Stimulated activated CD8-positive, alpha-beta memory T cell treated with anti-CD3 and anti-CD28 coated beads, Interleukin-15, amount 100 ng/mL, for 1 hour (primary cell): ENCODE results near the gene IRX2.

Experiments used
- DNase-seq: peaks from one replicate; pipeline ENCODE4 v3.0.0-alpha.2; 2020; ENCODE audit warnings: low read depth

IRX2 gene

GRCh38 chr5:2751592-2752021 is at the start of gene IRX2:
Gene IRX2 (minus strand): TSS chr5:2751677. CDS start chr5:2751413, 264 bp downstream.
- DNase-seq, result no peak

DNA sequence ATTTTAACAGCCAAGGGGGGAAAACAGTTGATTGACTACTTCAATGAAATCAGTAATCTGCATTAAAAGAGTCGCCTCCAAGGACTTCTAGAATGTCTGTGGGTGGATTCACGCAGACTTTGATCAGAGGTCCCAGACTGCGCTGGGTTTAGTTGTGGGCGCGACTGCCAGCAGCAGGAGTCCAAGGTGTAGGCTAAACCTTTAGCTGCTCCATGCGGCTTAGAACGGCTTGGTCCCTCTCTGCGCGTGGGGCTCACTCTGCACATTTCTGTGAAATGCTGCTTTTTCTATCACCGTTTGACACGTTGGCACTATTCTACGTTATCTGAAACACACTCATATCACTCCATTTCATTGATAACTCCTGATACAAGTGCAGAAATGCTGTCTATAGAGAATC is 48.6 kb upstream of the IRX2 start:
- no peak for DNase-seq

DNA sequence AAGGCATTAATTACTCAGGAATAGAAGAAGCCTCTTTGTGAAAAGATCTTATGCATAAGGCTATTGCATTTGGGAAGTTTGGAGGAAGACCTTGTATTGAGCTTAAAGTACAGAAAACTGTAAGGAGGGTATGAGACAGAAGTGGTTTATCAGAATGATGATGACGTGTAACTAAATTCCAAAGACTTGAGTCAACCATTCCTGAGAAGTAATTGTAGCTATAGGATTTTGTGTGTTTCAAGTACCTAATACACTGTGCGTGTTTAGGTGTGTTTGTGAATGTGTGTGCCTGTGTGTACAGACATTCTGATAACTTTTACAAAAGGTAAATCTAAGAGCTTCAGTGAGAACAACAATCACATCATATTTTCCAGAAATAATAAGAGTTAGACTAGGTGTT is 46.5 kb upstream of the IRX2 start:
- no peak for DNase-seq

GRCh38 chr5:2797160-2797559 is 45.7 kb upstream of the IRX2 start:
- DNase-seq, result no peak

GRCh38 chr5:2783223-2783622 is 31.7 kb upstream of the IRX2 start:
- DNase-seq, result no peak

GRCh38 chr5:2782658-2783057 is 31.2 kb upstream of the IRX2 start:
- DNase-seq, result no peak

DNA sequence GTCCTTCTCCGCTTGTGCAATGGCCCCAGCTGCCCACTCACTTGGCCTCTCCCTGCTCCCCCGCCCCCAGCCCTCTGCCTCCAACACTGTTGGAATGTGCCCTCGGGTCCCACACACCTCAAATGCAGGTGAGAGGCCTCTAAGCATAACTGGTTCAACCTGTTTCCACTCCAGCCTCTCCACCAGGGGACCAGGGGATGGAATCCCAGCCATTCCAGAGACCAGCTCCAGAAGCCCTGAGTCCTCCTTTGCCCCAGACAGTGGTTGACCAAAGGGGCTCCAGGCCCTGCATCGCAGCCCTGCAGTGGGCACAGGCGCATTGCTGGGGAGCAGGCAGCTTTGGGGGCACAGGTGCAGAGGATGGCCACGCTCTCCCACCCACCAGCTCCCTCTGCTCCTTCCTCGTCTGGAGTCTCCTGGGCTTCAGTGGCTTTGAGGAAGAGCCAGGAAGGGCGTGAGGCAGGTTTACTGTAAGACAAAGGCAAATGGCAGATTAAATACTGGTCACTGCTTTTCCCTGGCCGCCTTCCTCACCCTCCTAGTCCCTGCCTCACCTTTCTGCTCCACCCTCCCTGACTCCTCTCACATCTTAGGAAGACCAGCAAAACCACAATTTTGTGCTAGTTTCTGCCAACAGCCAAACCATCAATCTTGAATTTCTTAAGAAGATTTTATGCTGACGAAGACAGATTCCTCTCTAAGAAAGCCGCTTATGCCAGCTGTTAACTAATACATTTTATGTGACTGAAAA is 29.1 kb upstream of the IRX2 start:
- DNase-seq, result no peak

GRCh38 chr5:2779459-2779858 is 28.0 kb upstream of the IRX2 start:
- DNase-seq, result no peak

DNA sequence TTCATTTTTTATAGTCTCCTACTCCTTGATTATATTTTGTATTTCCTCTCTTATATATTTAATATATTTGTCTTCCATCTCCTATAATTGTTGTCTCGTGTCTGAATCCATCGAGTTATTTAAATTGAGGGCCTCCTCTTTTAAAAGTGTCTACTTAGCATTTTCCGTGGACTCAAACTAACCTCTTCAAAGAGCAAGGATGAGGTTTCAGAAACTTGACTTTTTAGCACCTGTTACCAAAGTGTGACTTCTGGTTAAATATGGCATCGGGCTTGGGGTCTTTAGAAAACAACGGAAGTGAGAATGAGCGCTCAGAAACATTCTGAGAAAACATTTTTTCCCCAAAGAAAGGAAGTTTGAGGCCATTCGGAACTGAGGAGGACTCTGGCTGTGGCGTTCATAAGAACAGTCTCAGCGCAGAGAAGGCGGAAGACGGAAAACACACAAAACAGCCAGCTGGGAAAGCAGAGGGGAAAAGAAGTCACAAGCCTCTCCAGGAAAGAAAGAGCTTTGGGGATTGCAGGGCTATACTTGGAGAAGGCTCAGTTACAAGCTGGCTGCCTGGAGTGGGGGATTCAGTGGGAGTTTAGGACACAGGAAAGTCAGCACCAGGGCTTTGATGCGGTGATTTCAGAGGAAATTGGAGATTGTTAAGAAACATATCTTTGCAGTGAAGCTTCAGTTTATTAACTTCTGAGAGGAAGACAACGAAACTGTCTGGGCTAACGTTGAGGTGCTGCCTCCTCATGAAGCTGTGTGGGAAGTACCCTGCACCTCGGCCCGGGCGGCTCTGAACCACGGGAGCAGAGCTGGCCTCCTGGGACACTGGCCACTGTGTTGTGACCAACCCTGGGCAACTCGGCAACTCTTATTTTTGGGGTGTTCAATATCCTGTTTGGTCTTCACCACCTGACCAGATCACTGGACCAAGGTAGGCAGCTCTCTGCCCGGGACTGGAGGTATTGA is 25.1 kb upstream of the IRX2 start:
- DNase-seq, result no peak

- no peak for DNase-seq
Measured at GRCh38 chr5:2773327-2773726, 21.9 kb upstream of the IRX2 start.

GRCh38 chr5:2767089-2767488 is 15.6 kb upstream of the IRX2 start:
- DNase-seq, result no peak

DNA sequence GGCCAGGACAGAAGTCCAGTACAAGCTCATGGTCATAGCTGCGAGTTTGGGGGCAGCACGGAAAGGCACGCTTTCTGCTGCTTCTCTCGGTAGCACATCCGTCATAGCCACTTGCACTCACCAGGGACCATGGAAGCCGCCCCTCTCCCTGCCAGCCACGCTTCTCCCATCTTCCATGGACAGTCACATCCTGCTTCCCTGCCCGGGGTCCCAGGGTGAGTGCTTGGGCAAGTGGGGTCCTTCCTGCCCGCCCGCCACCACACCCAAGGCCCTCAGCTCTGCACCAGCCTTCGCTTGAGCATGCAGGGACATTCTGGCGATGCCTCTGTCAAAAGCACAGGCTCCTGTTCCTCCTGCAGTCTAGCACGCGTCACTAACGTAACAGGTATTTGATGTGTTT is 13.1 kb upstream of the IRX2 start:
- no peak for DNase-seq

DNA sequence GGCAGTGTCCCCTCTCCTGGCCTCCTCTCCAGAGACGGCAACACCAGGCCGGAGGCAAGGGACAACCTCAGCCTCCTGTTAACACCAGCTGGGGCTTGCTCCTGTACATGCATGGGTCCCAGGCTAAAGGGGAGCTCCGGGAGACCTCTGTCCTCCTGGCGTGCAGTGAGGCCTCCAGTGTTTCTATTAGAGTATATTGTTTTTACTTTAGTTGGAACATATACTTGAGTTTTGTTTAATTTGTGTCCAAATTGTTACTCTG is 12.0 kb upstream of the IRX2 start:
- no peak for DNase-seq

DNA sequence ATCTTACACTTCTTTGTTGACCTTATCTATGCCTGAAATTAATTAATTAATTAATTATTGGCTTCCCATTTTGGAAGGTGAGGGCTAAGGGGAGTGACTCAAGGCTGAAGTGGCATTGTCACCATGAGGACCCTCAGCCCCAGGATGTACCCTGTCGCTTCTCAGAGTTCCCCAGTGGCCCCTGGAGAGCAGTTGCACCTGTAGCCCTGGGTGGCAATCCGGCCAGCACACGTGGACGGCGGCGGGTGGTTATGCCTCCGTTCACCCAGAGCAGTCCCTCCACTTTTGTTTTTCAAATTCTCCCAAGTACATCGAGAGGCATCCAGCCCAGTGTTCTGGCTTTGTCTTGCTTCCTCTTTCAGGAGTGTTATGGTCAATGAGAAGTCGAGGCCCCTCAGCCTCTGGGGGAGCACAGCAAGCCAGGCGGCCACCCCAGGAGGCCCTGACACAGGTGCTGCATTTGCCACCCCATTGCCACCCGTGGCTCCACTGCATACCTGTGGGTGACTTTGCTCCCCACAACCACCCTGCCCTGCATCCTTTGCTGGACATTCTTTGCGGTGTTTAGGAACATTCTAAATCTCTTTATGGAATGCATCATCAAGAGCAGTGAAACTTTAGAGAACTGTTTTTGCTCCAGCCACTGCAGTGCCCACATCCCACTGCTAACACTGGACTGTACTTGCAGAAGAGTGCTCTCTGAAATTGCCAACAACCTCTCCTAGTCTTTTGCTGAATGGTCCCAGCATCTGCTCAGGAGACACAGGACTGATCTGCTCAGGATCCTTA is 11.5 kb upstream of the IRX2 start:
- no peak for DNase-seq

DNA sequence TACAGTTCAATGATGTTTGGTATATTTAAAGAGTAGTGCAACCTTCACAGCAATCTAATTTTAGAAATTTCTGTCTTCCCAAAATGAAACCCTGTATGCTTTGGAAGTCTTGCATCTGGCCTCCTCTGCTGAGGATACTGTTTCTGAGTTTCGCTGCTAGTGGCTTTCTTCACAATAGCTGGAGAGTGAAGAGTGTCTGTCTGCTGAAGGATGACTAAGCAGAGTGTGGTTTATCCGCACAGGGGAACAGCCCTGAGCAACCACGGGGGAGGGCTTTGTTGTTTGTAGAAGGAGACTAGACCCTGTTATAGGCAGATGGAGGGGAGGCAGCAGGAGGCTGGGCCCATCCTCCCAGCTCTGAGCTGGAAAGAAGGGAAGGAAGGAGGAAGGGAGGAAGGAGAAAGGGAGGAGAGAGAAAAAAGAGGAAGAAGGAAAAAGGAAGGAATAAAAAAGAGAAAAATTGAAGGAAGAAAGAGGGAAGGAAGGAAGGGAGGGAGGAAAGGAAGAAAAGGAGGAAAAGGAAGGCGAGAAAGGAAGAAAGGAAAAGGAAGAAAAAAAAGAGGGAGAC is 10.5 kb upstream of the IRX2 start:
- DNase-seq, result no peak

DNA sequence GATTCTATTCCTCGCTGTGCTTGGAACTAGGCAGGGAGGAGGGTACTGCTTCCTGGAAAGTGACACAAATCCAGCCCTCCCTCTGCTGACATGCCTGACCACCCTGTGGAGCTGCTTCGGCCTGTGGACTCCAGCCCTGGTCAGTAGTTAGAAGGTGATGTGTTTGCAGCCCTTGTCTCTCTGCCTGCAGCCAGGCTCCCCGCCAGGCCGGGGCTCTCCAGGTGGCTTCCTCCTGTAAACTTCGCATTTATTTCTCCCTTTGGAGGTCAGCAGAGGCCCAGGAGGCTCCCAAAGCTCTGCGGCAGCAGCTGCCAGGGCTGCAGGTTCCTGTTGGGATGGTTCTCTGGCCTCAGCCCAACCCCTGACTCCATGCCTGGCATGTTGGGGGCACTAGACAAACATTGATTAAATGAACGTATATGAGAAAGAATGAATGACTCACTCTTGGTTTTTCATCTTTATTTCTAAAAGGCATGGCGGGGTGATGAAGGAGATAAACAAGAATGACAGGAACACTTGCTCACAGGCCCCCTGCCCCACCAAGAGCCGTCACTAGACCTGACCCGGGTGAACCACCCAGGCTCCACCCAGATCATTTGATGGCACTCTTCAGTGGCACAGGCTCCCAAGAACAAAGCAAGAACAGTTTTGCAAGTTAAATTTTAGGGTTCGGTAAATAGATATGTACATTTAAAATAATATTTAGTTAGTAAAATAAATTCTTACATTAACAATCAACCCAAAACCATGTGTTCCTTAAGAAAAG is 8.4 kb upstream of the IRX2 start:
- DNase-seq, result no peak

- DNase-seq, result no peak
Measured at GRCh38 chr5:2759091-2759490, 7.6 kb upstream of the IRX2 start.

DNA sequence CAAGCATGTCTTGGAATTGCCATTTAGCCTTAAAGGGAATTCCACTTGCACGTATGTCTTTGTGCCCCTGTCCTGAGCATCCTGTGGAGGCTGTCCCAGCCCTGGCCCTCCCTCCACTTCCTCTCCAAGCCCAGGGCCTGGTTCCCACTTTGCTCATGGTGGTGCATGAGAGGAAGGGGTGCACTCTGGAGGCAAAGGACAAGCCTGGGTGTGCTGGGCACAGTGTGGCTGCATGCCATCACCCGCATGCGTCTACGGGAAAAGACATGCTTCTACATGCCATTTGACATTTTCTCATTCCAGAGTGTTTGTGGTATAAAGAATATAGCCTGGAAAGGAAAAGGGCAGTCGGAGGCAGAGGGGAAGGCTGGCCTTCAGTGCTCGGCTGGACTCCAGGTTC is 7.2 kb upstream of the IRX2 start:
- no peak for DNase-seq

DNA sequence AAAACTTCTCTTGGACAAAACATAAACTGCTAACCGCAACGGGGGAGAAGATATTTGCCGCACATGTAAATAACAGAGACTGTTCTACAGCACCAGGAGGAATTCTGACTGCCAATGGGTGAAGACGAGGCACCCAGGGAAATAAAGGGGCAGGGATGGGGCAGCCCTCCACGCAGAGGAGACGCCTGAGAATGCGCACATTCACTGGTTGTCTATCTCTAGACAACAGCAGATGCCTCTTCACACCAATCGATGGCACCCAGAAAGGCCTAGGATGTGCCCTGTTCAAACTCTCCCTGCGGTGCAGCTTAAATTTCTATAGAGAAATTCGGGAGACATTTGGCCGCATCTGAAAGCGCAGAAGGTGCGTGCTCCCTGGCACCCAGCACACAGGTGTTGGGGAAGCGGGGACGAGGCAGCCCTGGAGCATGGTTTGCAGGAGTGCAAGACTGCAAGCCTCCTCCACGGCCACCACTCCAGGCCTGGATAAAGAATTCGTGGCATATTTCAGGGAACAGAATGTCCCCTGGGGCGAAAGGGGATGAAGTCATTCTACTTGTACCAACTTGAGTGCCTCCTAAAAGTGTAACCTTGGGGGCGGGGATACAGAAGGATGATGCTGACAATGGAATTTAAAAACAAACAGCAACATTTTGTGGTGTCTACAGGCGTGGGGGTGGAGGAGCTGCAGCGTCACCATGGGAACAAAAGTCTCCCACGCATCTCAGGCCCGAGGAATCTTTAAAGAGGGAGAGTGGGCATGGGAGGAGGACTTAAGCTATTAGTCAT is 6.3 kb upstream of the IRX2 start:
- no peak for DNase-seq

- no peak for DNase-seq
Measured at GRCh38 chr5:2756211-2757152, 5.0 kb upstream of the IRX2 start.
